Inferior parietal cortex (tissue), 1 donor: ENCODE data around the gene UMAD1.

ENCODE experiments used
- DNase-seq: peaks from one replicate; pipeline ENCODE4 v3.0.0-alpha.2; 2016; ENCODE audit errors: extremely low spot score

UMAD1 gene

GRCh38 chr7:7764520-7765396 lies 124.2 kb downstream of the UMAD1 start:
- DNase-seq = no peak

GRCh38 chr7:7765422-7765821 lies 124.9 kb downstream of the UMAD1 start:
- no peak for DNase-seq

- DNase-seq = no peak
These were observed 126.1 kb downstream of the UMAD1 start for GRCh38 chr7:7766671-7767070.

GRCh38 chr7:7768977-7769709 lies 128.6 kb downstream of the UMAD1 start:
- DNase-seq = no peak

GRCh38 chr7:7769710-7770627 lies 129.4 kb downstream of the UMAD1 start:
- no peak for DNase-seq

- no peak for DNase-seq
These were observed 130.9 kb downstream of the UMAD1 start for GRCh38 chr7:7771452-7771851.

- DNase-seq = peak; percentile 17
These were observed 131.9 kb downstream of the UMAD1 start for GRCh38 chr7:7772397-7772821.

- no peak for DNase-seq
These were observed 133.1 kb downstream of the UMAD1 start for GRCh38 chr7:7773334-7774309.

GRCh38 chr7:7779888-7780287 lies 139.3 kb downstream of the UMAD1 start:
- no peak for DNase-seq

GRCh38 chr7:7783001-7783400 lies 142.4 kb downstream of the UMAD1 start:
- no peak for DNase-seq

GRCh38 chr7:7785344-7785973 lies 144.9 kb downstream of the UMAD1 start:
- DNase-seq = no peak

- no peak for DNase-seq
These were observed 146.0 kb downstream of the UMAD1 start for GRCh38 chr7:7786595-7786994.

- DNase-seq = no peak
These were observed 149.0 kb downstream of the UMAD1 start for GRCh38 chr7:7789551-7789988.

- DNase-seq = no peak
These were observed 149.6 kb downstream of the UMAD1 start for GRCh38 chr7:7790041-7790741.

GRCh38 chr7:7791523-7791922 lies 151.0 kb downstream of the UMAD1 start:
- DNase-seq = no peak

- no peak for DNase-seq
These were observed 151.5 kb downstream of the UMAD1 start for GRCh38 chr7:7792056-7792455.

- no peak for DNase-seq
These were observed 152.7 kb downstream of the UMAD1 start for GRCh38 chr7:7793249-7793648.

- no peak for DNase-seq
These were observed 153.4 kb downstream of the UMAD1 start for GRCh38 chr7:7793921-7794320.

GRCh38 chr7:7795203-7795602 lies 154.7 kb downstream of the UMAD1 start:
- DNase-seq = no peak
